ENCODE data around the gene PDGFRA.
A peak's percentile ranks its signal among the peaks of the same experiment; 100 is the strongest.
"Not testable (repeated sequence)": the region's sequence is repeated elsewhere in the genome, so short reads cannot be mapped to it uniquely, and the experiment has no call there.

The PDGFRA gene

DNA sequence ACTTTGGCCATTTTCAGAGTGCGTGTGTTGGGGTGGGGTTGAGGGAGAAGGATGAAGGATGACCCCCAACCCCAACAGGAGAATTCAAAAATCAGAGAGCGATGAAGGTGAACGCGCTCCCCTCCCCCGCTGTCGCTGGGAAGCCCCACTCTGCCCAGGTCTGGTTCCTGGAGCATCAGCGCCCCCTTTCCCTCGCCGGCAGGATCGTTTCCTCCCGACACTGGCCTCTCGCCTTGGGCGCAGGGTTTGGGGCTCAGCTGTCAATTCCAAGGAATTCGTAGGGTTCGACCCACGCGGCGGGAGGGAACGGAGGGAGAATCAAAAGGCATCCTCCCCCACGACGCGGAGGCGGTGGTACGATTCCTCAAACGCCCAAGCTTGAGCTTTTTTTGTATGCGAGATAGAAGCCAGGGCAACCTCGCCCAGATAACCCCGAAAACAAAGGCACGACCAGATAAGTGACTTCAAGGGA is 1.0 kb upstream of the PDGFRA start:
- no peak for DNase-seq

DNA sequence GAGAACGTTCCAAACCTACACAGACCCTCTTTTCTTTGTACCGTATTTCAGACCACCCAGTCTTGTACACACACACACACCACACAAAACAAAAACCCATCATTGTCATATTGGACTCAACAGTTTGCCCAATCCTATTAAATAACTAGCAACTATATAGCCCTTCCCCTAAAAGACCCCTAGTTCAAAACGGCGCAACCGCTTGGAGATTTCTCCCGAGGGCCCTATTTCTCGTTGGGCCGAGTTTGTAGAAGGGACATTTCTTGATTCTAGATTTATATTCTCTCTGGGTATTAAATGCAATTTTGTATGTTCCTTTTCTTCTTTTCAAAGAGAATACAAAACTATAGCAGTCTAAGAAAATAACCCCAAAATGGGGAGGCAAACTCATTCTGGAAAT is 547 bp upstream of the PDGFRA start:
- DNase-seq: no peak

DNA sequence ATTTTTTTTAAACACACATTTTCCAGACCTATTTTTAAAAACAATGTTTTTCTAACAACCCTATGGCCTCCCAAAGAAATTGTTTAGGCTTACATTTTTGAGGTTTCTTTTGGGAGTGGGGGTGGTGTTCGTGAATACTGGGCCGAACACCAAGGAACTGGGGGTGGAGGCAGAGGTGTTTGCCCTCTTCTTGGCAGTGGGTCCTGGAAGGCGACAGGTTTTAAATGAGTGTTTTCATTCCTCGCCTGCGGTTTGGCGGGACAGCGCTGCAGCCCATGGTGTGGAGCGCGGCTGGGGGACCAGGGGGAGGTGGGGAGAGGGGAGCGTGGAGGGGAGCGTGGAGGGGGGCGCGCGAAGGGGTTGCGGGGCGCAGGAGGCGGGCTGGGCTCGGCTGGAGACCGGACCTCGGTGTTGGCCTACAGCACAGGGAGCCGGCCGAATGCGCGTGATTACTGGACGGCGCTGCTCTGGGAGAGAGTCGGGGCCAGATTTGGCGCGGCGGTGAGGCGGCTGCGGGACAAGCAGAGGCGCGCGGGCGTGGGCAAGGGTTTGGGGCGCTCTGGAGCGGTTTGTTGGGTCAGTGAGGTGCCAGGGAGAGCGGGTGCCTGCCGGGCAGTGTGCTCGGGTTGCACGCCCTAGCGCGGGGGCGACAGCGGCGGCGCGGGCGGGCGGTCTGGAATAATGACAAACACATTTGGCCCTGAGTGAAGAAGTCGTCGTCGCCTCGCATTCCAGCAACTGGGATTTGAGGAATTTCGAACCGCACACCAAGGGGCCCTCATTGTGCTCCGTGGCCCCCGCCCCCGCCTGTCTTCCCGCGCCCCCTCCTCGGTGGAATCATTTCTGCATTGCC is 764 bp downstream of the PDGFRA start:
- DNase-seq: no peak

DNA sequence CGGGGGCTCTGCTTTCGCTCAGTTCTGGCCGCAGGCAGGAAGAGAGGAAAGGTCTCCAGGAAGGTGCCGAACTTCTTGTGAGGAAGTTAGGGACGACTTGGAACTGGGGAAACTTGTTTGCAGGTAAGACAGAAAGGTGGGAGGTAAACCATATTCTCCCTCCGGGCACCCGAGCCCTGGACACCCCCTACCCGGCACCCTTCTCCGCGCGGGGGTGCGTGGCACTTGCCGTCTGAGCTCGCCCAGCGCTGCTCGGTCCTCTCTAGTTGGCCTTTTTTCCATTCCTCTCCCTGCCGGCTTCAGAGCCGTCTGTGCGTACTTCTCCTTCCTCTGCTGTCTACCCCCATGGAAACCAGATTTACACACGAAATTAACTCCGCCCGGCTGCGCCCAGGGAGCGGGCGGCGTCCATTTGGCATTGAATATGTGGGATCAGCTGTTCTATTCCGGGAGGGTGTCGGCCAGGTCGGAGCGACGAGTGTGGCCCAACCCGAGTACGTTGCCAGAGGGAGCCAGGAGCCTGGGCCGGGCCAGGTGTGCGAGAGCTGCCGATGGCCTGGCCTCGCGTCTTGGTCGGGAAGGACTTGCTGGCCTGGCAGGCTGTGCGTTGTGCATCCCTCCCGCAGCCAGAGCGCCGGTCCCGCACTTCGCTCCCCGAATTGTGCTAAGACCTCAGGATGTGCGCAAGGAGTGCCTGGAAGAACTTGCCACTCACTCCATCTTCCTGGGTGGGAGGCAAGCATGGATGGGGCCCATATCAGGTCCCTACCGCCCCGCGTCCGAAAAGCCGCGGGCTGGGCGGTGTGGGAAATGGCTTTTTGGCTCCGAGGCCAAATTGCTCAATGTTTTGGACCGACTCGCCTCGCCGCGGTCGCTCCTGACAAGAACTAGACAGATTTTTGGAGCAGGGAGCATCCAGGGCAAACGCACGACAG is 1.7 kb downstream of the PDGFRA start:
- no peak for DNase-seq

DNA sequence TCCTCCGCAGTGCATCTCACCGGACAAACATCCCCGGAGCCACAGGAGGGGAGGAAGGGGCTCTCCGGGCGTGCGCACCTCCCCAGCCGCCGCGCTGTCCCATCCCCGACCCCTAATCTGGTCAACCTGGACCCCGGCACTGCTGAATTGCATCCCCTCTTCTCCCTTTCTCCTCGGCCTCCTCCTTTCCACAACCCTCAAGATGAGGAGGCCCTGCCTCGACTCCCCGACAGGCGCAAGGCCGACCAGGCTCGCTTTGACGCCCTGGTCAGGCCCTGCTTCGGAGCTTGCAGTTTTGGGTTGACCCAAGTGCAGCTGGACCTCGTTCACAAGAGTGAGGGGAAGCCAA is 2.3 kb downstream of the PDGFRA start:
- no peak for DNase-seq

DNA sequence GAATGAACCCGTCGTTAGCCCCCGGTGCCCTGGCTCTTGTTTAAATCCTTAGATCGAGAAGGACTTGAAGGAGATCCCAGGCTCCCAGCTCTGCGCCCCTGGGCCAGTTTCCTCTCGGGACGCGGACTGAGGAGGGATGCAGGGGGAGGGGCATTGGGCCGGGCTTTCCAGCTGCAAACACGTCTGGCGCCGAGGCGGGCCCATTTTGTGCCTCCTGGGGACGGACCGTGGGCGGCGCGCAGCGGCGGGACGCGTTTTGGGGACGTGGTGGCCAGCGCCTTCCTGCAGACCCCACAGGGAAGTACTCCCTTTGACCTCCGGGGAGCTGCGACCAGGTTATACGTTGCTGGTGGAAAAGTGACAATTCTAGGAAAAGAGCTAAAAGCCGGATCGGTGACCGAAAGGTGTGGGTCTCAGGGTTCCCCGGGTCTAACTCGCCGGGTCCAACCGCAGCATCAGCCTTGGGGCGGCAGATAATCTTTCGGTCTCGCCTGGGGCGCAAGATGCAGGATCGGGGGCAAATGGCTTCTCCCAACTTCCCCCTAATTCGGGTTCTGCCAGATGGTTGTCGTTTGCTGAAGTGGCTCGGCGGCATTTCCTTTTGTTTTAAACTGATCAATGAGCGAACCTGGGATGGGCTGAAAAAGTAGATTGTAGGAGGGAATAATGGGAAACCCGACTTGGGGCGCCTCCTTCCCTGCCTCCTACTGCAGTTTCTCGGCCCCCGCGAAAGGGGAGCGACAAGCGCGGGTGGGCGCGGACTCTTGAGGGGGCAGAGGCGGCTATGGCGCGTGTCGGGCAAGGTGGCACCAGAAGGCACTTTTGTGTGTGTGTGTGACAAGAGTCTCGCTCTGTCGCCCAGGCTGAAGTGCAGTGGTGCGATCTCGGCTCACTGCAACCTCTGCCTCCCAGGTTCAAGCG is 2.9 kb downstream of the PDGFRA start:
- no peak for DNase-seq

DNA sequence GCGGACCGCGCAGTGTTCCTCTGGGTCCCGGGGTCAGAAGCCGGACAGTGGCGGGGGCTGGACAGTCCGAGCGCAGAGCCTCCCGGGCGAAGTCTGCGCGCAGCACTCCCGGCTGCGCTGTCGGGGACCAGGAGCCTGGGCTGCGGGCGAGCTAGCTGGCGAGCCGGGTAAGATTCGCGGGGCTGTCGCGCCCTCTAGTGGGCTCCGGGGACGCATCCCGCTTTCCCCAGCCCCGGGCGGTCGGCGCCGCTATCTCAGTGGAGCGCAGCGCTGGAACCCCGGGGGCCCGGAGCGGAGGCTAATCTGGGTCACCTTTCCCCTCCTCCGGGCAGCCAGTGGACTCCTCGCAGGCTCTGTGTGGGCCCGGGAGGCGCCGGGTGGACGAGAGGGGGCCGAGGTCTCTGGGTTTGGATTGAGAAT is 4.2 kb downstream of the PDGFRA start:
- peak; percentile 69 for DNase-seq

DNA sequence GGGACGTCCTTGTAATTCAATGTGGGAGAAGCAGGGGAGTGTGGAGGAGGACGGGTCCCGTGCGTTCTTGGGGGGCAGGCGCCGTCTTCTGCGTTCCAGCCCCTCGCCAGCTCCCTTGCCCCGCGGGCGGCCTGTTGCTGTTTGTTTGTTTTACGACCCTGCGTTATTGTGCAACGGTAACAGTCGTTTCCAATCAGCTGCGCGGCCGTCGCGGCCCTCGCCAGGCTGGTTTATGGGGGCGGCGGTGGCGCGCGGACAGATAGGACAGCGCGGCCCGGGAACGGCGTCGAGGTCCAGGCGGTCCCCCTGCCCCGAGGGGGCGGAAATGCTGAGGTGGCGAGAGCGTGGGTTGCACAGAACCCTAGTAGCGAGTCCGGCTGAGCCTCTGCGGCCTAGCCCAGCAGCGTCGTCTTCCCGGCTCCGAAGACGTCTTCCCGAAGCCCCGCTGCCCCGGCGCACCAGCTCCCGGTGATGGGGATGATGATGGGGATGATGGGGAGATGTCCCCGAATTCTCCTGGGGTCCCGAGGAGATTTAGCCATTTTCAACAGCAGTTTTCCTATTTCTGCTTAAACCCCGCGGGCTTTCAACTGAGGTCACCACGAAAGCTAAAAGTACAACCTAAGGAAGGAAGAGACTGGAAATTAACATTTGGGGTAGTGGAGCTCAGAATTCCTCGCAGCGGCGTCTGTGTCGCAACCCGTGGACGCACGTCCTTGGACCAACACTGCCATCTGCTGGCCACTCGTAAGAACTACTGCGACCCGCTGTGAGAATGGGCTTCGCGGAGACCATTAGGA is 4.8 kb downstream of the PDGFRA start:
- peak; percentile 66 for DNase-seq

DNA sequence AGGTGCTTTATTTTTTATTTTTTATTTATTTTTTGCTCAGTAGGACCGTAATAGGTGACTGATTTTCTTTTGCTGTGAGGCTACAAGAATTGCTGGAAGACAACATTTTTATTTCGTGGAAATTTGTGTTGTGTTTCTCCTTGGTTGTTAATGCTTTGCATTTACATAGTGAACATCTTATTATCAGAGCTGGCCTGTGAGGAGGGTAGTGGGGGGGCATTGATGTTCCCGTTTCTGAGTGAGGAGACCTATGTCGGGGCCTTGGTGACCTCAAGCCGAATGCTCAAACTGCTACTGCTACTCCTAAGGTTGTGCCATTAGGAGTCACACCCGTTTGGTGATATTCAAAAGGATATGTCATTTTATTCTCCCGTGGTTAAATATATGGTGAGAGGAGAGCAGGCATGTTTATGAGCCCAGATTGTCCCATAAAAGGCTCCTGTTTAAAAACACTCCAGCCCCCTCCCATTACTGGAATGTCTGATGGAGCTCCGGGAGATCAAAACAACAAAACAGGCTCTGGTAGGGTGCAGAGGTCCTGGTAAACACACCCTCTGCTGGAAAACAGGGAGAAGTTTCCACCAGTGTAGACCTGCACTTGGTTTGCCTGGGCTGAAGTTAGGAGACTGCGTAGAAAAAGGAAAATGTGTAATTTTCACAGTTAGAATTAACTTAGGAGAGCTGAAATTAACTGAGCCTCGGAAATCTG is 5.6 kb downstream of the PDGFRA start:
- no peak for DNase-seq

DNA sequence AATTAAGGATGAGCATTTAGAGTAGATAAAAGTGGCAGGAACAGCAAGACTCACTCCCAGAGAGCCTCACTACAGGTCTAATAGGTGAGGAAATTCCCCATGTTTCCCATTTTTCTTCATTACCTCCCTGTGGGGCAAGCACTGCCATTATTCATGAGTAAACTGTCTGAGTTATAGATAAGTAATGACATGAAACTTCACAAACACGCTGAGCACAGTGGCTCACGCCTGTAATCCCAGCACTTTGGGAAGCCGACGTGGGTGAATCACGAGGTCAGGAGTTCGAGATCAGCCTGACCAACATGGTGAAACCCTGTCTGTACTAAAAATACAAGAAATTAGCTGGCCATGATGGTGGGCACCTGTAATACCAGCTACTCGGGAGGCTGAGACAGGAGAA is 7.2 kb downstream of the PDGFRA start:
- not testable (repeated sequence) for DNase-seq

DNA sequence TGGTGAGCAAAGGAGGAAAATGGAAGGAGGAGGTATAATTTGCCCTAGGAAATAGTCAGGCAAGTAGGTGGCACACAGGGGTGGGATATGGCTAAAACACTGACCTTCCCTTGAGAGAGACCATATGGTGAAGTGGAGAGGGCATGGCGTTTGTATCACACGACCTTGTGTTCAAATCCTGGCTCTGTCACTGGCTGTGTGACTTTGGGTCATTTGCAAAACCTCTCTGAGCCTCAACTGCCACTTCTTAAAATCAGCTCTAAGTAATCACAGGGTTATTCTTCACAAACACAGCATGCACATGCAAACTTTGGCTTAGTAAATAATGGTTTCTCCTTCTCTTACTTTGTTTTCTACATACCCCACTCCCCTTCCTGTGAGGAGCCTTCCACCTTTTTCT is 8.7 kb downstream of the PDGFRA start:
- no peak for DNase-seq

DNA sequence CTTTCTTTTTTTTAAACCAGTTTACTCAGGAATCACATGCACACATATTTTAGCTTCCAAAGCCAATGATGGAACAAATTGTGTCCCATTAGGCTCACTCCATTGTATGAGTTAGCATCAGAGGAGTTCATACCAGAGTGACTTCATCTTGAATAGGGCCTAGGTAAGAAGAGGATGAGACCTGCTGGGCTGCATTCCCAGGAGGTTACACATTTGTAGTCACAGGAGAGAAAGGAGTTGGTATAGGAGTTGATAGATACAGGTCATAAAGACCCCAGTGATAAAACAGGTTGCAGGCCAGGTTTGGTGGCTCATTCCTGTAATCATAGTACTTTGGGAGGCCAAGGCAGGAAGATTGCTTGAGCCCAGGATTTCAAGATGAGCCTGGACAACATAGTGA is 9.3 kb downstream of the PDGFRA start:
- DNase-seq: no peak

DNA sequence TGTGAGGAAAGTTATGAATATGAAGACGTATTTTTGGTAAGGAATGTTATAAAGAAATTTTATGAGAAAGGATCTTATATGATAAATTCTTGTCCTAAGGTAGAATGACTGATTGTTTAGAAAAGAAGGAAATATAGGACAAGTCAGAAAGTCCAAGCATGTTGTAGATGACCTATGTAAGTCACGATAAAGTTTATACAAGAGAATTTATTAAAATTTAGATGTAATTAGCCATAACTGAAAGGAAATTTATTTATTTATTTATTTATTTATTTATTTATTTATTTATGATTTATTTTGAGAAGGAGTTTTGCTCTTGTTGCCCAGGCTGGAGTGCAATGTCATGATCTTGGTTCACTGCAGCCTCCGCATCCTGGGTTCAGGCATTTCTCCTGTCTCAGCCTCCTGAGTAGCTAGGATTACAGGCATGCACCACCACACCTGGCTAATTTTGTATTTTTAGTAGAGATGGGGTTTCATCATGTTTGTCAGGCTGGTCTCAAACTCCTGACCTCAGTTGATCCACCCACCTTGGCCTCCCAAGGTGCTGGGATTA is 12.3 kb downstream of the PDGFRA start:
- not testable (repeated sequence) for DNase-seq

DNA sequence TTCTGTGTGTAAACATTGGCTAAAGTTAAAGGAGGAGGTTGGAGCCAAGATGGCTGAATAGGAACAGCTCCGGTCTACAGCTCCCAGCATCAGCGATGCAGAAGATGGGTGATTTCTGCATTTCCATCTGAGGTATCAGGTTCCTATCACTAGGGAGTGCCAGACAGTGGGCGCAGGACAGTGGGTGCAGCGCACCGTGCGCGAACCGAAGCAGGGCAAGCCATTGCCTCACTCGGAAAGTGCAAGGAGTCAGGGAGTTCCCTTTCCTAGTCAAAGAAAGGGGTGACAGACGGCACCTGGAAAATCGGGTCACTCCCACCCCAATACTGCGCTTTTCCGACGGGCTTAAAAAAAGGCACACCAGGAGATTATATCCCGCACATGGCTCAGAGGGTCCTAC is 14.4 kb downstream of the PDGFRA start:
- DNase-seq: not testable (repeated sequence)

DNA sequence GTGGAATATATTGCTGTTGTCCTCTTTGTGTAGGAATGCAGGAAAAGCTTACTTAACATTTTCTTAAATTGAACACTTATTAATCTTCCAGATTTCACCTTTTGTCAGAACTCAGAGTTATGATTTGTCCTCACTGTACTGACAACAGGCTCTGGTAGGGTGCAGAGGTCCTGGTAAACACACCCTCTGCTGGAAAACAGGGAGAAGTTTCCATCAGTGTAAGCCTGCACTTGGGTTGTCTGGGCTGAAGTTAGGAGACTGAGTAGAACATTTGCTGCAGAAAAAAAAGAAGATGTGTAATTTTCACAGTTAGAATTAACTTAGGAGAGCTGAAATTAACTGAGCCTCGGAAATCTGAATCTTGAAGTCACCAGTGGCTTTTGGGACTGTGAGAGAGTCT is 23.2 kb downstream of the PDGFRA start:
- DNase-seq: not testable (repeated sequence)

DNA sequence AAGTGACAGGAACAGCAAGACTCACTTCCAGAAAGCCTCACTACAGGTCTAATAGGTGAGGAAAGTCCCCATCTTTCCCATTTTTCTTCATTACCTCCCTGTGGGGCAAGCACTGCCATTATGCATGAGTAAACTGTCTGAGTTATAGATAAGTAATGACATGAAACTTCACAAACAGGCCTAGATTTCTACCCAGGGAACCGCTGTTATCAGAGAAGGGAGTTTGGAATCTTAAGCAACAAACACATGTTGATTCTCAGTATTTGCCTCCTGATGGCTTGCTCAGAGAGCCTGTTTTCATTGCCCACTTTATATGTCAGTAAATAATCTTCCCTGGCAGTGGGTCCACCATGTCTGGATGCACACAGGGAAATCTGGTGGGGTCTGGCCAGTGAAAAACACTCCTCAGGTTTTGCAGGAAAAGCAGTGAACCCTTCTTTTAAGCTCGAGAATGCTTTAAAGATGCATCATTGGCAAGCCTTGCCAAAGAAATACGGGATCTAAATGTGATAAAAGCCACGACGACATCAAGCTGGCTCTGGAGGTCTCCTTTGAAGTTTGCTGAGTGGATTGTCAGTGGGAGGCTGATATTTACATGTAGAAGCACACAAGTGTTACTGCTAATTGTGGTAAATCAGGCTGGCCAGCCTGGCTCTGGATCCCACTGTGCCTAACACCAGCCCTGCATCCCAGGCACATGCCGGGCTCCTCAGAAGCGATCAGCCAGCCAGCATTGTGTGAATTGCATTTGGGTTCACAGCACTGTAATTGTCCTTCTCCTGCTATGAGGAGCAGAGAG is 25.2 kb downstream of the PDGFRA start:
- DNase-seq: no peak

DNA sequence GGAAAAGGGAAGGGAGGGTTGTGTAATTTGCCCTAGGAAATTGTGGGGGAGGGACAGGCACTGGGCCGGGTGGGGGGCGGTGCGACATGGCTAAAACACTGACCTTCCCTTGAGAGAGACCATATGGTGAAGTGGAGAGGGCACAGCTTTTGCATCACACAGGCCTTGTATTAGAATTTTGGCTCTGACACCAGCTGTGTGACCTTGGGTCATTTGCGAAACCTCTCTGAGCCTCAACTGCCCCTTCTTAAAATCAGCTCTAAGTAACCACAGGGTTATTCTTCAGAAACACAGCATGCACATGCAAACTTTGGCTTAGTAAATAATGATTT is 25.8 kb downstream of the PDGFRA start:
- DNase-seq: no peak

DNA sequence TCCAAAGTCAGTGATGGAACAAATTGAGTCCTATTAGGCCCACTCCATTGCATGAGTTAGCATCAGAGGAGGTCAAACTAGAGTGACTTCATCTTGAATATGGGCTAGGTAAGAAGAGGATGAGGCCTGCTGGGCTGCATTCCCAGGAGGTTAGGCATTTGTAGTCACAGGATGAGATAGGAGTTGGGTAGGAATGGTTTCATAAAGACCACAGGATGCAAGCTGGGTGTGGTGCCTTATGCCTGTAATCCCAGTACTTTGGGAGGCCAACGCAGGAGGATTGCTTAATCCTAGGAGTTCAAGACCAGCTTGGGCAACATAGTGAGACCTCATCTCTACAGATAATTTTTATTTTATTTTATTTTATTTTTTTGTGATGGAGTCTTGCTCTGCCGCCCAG is 26.8 kb downstream of the PDGFRA start:
- DNase-seq: no peak

DNA sequence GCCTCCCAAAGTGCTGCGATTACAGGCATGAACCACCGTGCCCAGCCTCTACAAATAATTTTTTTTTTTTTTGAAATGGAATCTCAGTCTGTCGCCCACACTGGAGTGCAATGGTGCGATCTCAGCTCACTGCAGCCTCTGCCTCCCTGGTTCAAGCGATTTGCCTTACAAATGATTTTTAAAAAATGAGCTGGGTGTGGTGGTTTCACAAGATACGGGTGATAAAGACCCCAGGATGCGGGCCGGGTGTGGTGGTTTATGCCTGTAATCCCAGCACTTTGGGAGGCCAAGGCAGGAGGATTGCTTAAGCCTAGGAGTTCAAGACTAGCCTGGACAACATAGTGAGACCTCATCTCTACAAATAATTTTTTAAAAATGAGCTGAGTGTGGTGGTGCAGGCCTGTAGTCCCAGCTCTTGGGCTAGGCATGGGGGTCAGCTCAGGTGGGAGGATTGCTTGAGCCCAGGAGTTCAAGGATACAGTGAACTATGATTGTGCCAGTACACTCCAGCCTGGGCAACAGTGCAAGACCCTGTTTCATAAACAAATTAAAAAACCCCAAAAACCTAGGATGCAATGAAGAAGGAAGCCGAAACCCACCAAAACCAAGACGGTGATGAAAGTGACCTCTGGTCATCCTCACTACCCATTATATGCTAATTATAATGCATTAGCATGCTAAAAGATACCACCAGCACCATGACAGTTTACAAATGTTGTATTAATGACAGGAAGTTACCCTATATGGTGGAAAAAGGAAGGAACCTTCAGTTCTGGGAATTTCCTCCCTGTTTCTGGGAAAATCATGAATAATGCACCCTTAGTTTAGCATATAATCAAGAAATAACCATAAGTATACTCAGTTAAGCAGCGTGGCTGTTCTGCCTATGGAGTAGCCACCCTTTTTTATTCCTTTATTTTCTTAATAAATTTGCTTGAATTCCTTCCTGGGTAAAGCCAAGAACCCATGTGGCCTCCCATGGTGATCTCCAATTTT is 27.7 kb downstream of the PDGFRA start:
- DNase-seq: no peak

Measured in CD4-positive, alpha-beta T cell treated with Interleukin-15 for 1 hour (primary cell).